Caco-2 (cell line): ENCODE results near the gene GLYATL2. TPM values are rescaled to one million over a fixed set of nuclear protein-coding genes. Genes with fewer than 3 reads are reported as not detected.

Experiments used
- BruUV-seq: library from RNA; stranded (reverse); fragments of 400-500 nt; replicated peaks from 2 replicates; lab custom pipeline; 2021; lab: Mats Ljungman, UMichigan
- CTCF ChIA-PET: fragments of 300-600 bp; sonication (Branson Sonifier 250); formaldehyde crosslinking; loops from one replicate; lab custom pipeline; 2022; ENCODE audit warnings: antibody characterized with exemption; lab: Charles Lee
- POLR2A ChIA-PET: fragments of 300-600 bp; sonication (Branson Sonifier 250); formaldehyde crosslinking; loops from one replicate; lab custom pipeline; 2022; ENCODE audit warnings: antibody characterized with exemption; lab: Charles Lee
- DNase-seq, 2 experiments: peaks; one replicate each; pipeline versions ENCODE4 v3.0.0 to v3.0.0-alpha.2; 2020 to 2022
- H3K27me3 ChIP-seq: replicated peaks from 2 replicates; pipeline ENCODE4 v1.6.0; 2011; ENCODE audit warnings: low read length; ENCODE audit not compliant: control insufficient read depth, insufficient read depth
- H3K36me3 ChIP-seq: 2 replicates; pipeline ENCODE4 v1.5.1; 2011; ENCODE audit warnings: low read length; ENCODE audit not compliant: control insufficient read depth, insufficient read depth
- H3K4me1 ChIP-seq: fragments of 250-450 bp; sonication (Bioruptor Pico); 2 replicates; pipeline ENCODE4 v1.5.1; 2020; ENCODE audit warnings: mild to moderate bottlenecking
- H3K4me3 ChIP-seq: 2 replicates; pipeline ENCODE4 v1.5.1; 2011; ENCODE audit warnings: low read depth, mild to moderate bottlenecking, control low read depth, low read length
- H3K9me3 ChIP-seq: fragments of 250-450 bp; sonication (Bioruptor Pico); 2 replicates; pipeline ENCODE4 v1.5.1; 2020; ENCODE audit warnings: mild to moderate bottlenecking, moderate library complexity
- H3K27ac Mint-ChIP-seq: one replicate; pipeline ENCODE4 v1.8.0; 2022; ENCODE audit warnings: mixed read lengths; ENCODE audit not compliant: unreplicated experiment
- H3K27me3 Mint-ChIP-seq: one replicate; pipeline ENCODE4 v1.8.0; 2022; ENCODE audit warnings: mixed read lengths; ENCODE audit not compliant: insufficient read depth, unreplicated experiment
- H3K36me3 Mint-ChIP-seq: one replicate; pipeline ENCODE4 v1.8.0; 2022; ENCODE audit warnings: mild to moderate bottlenecking, mixed read lengths; ENCODE audit not compliant: insufficient read depth, unreplicated experiment
- H3K4me1 Mint-ChIP-seq: one replicate; pipeline ENCODE4 v1.8.0; 2022; ENCODE audit warnings: low read depth, mixed read lengths; ENCODE audit not compliant: unreplicated experiment
- H3K4me3 Mint-ChIP-seq: one replicate; pipeline ENCODE4 v1.8.0; 2022; ENCODE audit warnings: mild to moderate bottlenecking, moderate library complexity, mixed read lengths; ENCODE audit not compliant: unreplicated experiment
- H3K9me3 Mint-ChIP-seq: one replicate; pipeline ENCODE4 v1.8.0; 2022; ENCODE audit warnings: mixed read lengths; ENCODE audit not compliant: unreplicated experiment
- intact Hi-C: fragments of 100-400 bp; cut with micrococcal nuclease; formaldehyde crosslinking; loops from one replicate; pipeline ENCODE4 v1.10.0; 2022; ENCODE audit not compliant: unreplicated experiment
- total RNA-seq: library from RNA; stranded (reverse); gene quantifications from 2 replicates; pipeline ENCODE4 v1.2.3, GENCODE V29; 2022
- TF ChIP-seq, protein P1 (sequence below), 2 experiments: fragments of 200-600 bp in 1 of 2; IDR thresholded peaks; 1 replicate in 1 of 2; 2 replicates in 1 of 2; pipeline versions ENCODE4 v1.5.1 to v1.8.0; 2011 to 2022; ENCODE audit warnings: antibody characterized with exemption in 1 of 2, control low read depth in 1 of 2, inconsistent platforms in 1 of 2, low read depth in 1 of 2, low read length in 1 of 2, mild to moderate bottlenecking in 1 of 2, moderate library complexity in 1 of 2; ENCODE audit not compliant: insufficient read depth in 1 of 2, severe bottlenecking in 1 of 2, unreplicated experiment in 1 of 2

The GLYATL2 gene
- total RNA-seq, 1 experiment from 2014 or later, result not detected

GRCh38 chr11:58811499-58811898, 33.0 kb downstream of the GLYATL2 start:
- Mint-ChIP-seq H3K9me3 (peaks cover 14% of the 10 kb centered on the region), H3K27me3 (no peaks in the 10 kb centered on the region), H3K4me3 (no peak overlapping the region), H3K27ac (no peak overlapping the region), H3K36me3 (no peaks in the 10 kb centered on the region), H3K4me1 (no peaks in the 10 kb centered on the region)
- no peaks in the 10 kb centered on the region for H3K4me1 ChIP-seq
- H3K27me3 ChIP-seq, result no peaks in the 10 kb centered on the region
- TF ChIP-seq, protein P1, sequence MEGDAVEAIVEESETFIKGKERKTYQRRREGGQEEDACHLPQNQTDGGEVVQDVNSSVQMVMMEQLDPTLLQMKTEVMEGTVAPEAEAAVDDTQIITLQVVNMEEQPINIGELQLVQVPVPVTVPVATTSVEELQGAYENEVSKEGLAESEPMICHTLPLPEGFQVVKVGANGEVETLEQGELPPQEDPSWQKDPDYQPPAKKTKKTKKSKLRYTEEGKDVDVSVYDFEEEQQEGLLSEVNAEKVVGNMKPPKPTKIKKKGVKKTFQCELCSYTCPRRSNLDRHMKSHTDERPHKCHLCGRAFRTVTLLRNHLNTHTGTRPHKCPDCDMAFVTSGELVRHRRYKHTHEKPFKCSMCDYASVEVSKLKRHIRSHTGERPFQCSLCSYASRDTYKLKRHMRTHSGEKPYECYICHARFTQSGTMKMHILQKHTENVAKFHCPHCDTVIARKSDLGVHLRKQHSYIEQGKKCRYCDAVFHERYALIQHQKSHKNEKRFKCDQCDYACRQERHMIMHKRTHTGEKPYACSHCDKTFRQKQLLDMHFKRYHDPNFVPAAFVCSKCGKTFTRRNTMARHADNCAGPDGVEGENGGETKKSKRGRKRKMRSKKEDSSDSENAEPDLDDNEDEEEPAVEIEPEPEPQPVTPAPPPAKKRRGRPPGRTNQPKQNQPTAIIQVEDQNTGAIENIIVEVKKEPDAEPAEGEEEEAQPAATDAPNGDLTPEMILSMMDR (IDR thresholded peaks at IDR 0.05; ENCODE audit: insufficient read depth in 1 of 2, low read depth in 1 of 2, low read length in 1 of 2, severe bottlenecking in 1 of 2, unreplicated experiment in 1 of 2), result no peak
- CTCF ChIA-PET, result no interaction called here
- H3K9me3 ChIP-seq, result peaks cover 48% of the 10 kb centered on the region
- no peak for DNase-seq
- BruUV-seq, result no TSS peak
- no peaks in the 10 kb centered on the region for H3K36me3 ChIP-seq
- intact Hi-C loops, result no loop called here
- H3K4me3 ChIP-seq, result no peak overlapping the region
- POLR2A ChIA-PET, result no interaction called here

- no peaks in the 10 kb centered on the region for H3K4me1 Mint-ChIP-seq
Observed at GRCh38 chr11:58807343-58807742, 37.2 kb downstream of the GLYATL2 start.

DNA sequence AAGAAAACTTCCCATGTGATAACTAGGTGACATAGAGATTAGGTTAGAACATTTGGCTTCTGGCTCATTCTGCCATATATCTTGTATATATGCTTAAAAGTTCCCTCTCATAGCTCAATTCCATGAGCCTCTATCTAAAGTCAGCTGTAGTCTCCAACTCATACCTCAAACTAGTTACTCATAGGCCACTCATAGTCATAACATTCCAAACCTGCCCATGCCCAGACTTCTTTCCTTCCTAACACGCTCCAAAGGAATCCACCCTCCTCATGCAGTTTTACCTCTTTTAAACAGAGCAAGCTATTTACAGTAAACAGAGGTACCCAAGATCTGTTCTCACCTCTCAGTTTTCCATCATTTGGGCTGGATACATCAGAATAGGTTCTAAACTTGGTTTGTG, 39.4 kb downstream of the GLYATL2 start:
- H3K9me3 ChIP-seq, result no peaks in the 10 kb centered on the region
- ChIA-PET CTCF (no interaction called here), POLR2A (no interaction called here)
- Mint-ChIP-seq H3K36me3 (no peaks in the 10 kb centered on the region), H3K4me3 (no peak overlapping the region), H3K27ac (no peak overlapping the region), H3K27me3 (no peaks in the 10 kb centered on the region), H3K9me3 (no peaks in the 10 kb centered on the region), H3K4me1 (no peaks in the 10 kb centered on the region)
- TF ChIP-seq, protein P1 (IDR thresholded peaks at IDR 0.05; ENCODE audit: insufficient read depth in 1 of 2, low read depth in 1 of 2, low read length in 1 of 2, severe bottlenecking in 1 of 2, unreplicated experiment in 1 of 2), result no peak
- no peak for DNase-seq
- intact Hi-C loops, result no loop called here
- no TSS peak for BruUV-seq
- H3K4me3 ChIP-seq, result no peak overlapping the region
- no peaks in the 10 kb centered on the region for H3K36me3 ChIP-seq
- H3K27me3 ChIP-seq, result no peaks in the 10 kb centered on the region
- no peaks in the 10 kb centered on the region for H3K4me1 ChIP-seq

More at GRCh38 chr11:58807343-58807742, 37.2 kb downstream of the GLYATL2 start:
- H3K9me3 Mint-ChIP-seq, result peaks cover 13% of the 10 kb centered on the region
- no peak overlapping the region for H3K27ac Mint-ChIP-seq
- no peak for DNase-seq
- Histone ChIP-seq H3K4me1 (no peaks in the 10 kb centered on the region), H3K9me3 (peaks cover 8% of the 10 kb centered on the region), H3K4me3 (no peak overlapping the region), H3K36me3 (no peaks in the 10 kb centered on the region), H3K27me3 (no peaks in the 10 kb centered on the region)
- TF ChIP-seq, protein P1 (IDR thresholded peaks at IDR 0.05; ENCODE audit: insufficient read depth in 1 of 2, low read depth in 1 of 2, low read length in 1 of 2, severe bottlenecking in 1 of 2, unreplicated experiment in 1 of 2), result no peak
- no peak overlapping the region for H3K4me3 Mint-ChIP-seq
- H3K27me3 Mint-ChIP-seq, result no peaks in the 10 kb centered on the region
- ChIA-PET CTCF (no interaction called here), POLR2A (no interaction called here)
- intact Hi-C loops, result no loop called here
- H3K36me3 Mint-ChIP-seq, result no peaks in the 10 kb centered on the region
- BruUV-seq, result no TSS peak
